Lung (tissue), 12 donors: ENCODE data around the gene SLC2A10. TPM values are rescaled to one million over a fixed set of nuclear protein-coding genes. Genes with fewer than 3 reads are reported as not detected.

Source experiments
- ATAC-seq: fragments of 200-7000 bp; cut with Tn5 transposase; one replicate; pipeline ENCODE4 v1.9.1; 2020; ENCODE audit warnings: moderate number of reproducible peaks; ENCODE audit not compliant: insufficient read depth, low FRiP score
- DNase-seq, 3 donors: peaks; one replicate each; pipeline ENCODE4 v3.0.0-alpha.2; 2013 to 2017
- H3K27ac ChIP-seq, 2 donors: one replicate each; pipeline ENCODE4 v1.5.1; 2013; ENCODE audit warnings: mild to moderate bottlenecking in 2 of 2, moderate library complexity in 2 of 2, control low read depth in 1 of 2, inconsistent platforms in 1 of 2, low read depth in 1 of 2, low read length in 1 of 2
- H3K27me3 ChIP-seq, 3 donors: one replicate each; pipeline ENCODE4 v1.5.1; 2013; ENCODE audit warnings: low read length in 2 of 3; ENCODE audit not compliant: control insufficient read depth in 3 of 3, insufficient read depth in 3 of 3
- H3K36me3 ChIP-seq, 4 donors: one replicate each; pipeline ENCODE4 v1.5.1; 2013; ENCODE audit warnings: low read length in 4 of 4, mild to moderate bottlenecking in 1 of 4, moderate library complexity in 1 of 4; ENCODE audit not compliant: control insufficient read depth in 4 of 4, insufficient read depth in 4 of 4
- H3K4me1 ChIP-seq, 5 donors: one replicate each; pipeline ENCODE4 v1.5.1; 2013; ENCODE audit warnings: low read length in 5 of 5, mild to moderate bottlenecking in 2 of 5, moderate library complexity in 1 of 5; ENCODE audit not compliant: control insufficient read depth in 5 of 5, insufficient read depth in 5 of 5
- H3K4me3 ChIP-seq: one replicate; pipeline ENCODE4 v1.5.1; 2013; ENCODE audit warnings: mild to moderate bottlenecking, control low read depth, moderate library complexity
- H3K9ac ChIP-seq, 2 donors: one replicate each; pipeline ENCODE4 v1.5.1; 2013; ENCODE audit warnings: low read length in 2 of 2, control low read depth in 1 of 2; ENCODE audit not compliant: insufficient read depth in 1 of 2
- H3K9me3 ChIP-seq, 4 donors: one replicate each; pipeline ENCODE4 v1.5.1; 2013; ENCODE audit warnings: low read length in 3 of 4, mild to moderate bottlenecking in 1 of 4, moderate library complexity in 1 of 4; ENCODE audit not compliant: control insufficient read depth in 4 of 4, insufficient read depth in 3 of 4
- CTCF ChIP-seq: IDR thresholded peaks from 2 replicates; pipeline ENCODE4 v1.5.1; 2012; ENCODE audit warnings: mild to moderate bottlenecking; ENCODE audit errors: control extremely low read depth, extremely low read depth
- WGBS, 2 donors: extraction: QIAGEN DNeasy Blood & Tissue Kit; methylation state at CpG; one replicate each; pipeline ENCODE4 v1.1.7; 2013; 5-methylcytosine and 5-hydroxymethylcytosine counted together
- polyA plus RNA-seq, 2 donors: library from polyadenylated mRNA; stranded (reverse); fragments of 200-250 nt; gene quantifications; one replicate each; pipeline ENCODE4 v1.2.1, GENCODE V29; 2013
- total RNA-seq, 2 donors: library from RNA; depleted of rRNA in 1 of 2; stranded (reverse); fragments of >200 nt in 1 of 2; gene quantifications; one replicate each; pipeline ENCODE4 v1.2.1, GENCODE V29; 2014 to 2021
- donor health status: control.
- donor health status: control.
- donor health status: Bipolar disorder and iron deficiency.
- donor health status: healthy.
- donor health status: DM: yes; HTN: yes; CAD: no.

Gene SLC2A10
- total and polyA plus RNA-seq, 4 donors: 7.4 to 20.6 (median 12.1) TPM

- Histone ChIP-seq H3K4me1 (peaks cover 0 to 2% (median 0%) of the 10 kb centered on the region in 5 donors), H3K9ac (no peak overlapping the region), H3K36me3 (no peaks in the 10 kb centered on the region), H3K27ac (no peak overlapping the region), H3K4me3 (no peak overlapping the region), H3K27me3 (no peaks in the 10 kb centered on the region), H3K9me3 (peaks cover 0 to 1% (median 0%) of the 10 kb centered on the region in 4 donors)
- 54 to 60% methylated on average over 12 of the region's 12 CpGs for WGBS, 2 donors
- DNase-seq (no peak), ATAC-seq (no peak)
- TF ChIP-seq CTCF: no peak
Observed at GRCh38 chr20:46699651-46700359, 9.6 kb upstream of the SLC2A10 start.

- Histone ChIP-seq H3K4me1 (peaks cover 0 to 4% (median 0%) of the 10 kb centered on the region in 5 donors), H3K27me3 (no peaks in the 10 kb centered on the region), H3K36me3 (no peaks in the 10 kb centered on the region), H3K4me3 (no peak overlapping the region), H3K9me3 (peaks cover 0 to 1% (median 0%) of the 10 kb centered on the region in 4 donors), H3K9ac (no peak overlapping the region), H3K27ac (no peak overlapping the region)
- ATAC-seq: no peak
- no peak for DNase-seq
- no peak for TF ChIP-seq CTCF
- 82 to 84% methylated on average over 5 to 6 of the region's 6 CpGs for WGBS, 2 donors
Observed at GRCh38 chr20:46700481-46700880, 9.0 kb upstream of the SLC2A10 start.

GRCh38 chr20:46701057-46701456, 8.4 kb upstream of the SLC2A10 start:
- Histone ChIP-seq H3K36me3 (no peaks in the 10 kb centered on the region), H3K4me3 (no peak overlapping the region), H3K9ac (no peak overlapping the region), H3K9me3 (peaks cover 0 to 1% (median 0%) of the 10 kb centered on the region in 4 donors), H3K4me1 (peaks cover 0 to 4% (median 0%) of the 10 kb centered on the region in 5 donors), H3K27ac (no peak overlapping the region), H3K27me3 (no peaks in the 10 kb centered on the region)
- no peak for TF ChIP-seq CTCF
- 79 to 89% methylated on average over 2 of the region's 2 CpGs for WGBS, 2 donors
- no peak for DNase-seq
- ATAC-seq: no peak

GRCh38 chr20:46701556-46701955, 7.9 kb upstream of the SLC2A10 start:
- Histone ChIP-seq H3K27ac (peak overlapping the region in 1 of 2 donors; percentile 24), H3K9me3 (peaks cover 0 to 3% (median under 1%) of the 10 kb centered on the region in 4 donors), H3K27me3 (no peaks in the 10 kb centered on the region), H3K4me3 (no peak overlapping the region), H3K4me1 (peaks cover 0 to 4% (median 0%) of the 10 kb centered on the region in 5 donors), H3K36me3 (no peaks in the 10 kb centered on the region), H3K9ac (no peak overlapping the region)
- TF ChIP-seq CTCF: no peak
- no peak for DNase-seq
- WGBS, 2 donors: 68 to 83% methylated on average over 4 of the region's 4 CpGs
- no peak for ATAC-seq
